ENCODE data around the gene CKAP5. TPM values are rescaled to one million over a fixed set of nuclear protein-coding genes. Genes with fewer than 3 reads are reported as not detected.

Gene CKAP5
- total RNA-seq, 1 experiment from 2014 or later = 572 TPM

DNA sequence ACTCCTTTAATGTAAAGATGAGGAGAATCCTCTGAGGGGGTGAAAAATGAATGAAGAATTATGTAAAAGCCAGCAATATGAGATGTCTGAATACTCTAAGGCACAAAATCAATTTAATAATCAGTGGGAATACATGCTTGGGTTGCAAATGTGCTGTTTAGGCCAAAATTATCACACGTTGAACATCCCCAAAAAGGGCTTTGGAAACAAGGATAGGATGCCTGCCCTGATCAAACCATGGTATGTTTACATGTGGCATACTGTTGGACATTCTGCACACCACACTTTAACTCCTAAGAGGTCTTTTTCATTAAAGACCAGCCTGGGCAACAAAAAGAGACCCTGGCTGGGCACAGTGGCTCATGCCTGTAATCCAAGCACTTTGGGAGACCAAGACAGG lies 100.8 kb downstream of the CKAP5 start:
- Histone ChIP-seq H3K36me3 (ENCODE audit: insufficient read depth, low read length, poor library complexity, severe bottlenecking) (peaks cover 95% of the 10 kb centered on the region), H3K27ac (ENCODE audit: low read depth, low read length, poor library complexity, severe bottlenecking) (no peak overlapping the region), H3K27me3 (replicated peaks; ENCODE audit: insufficient read depth, low read depth, low read length, poor library complexity) (no peaks in the 10 kb centered on the region), H3K4me1 (ENCODE audit: insufficient read depth, low read length, poor library complexity, severe bottlenecking) (no peaks in the 10 kb centered on the region), H3K9me3 (ENCODE audit: low read depth, low read length, poor library complexity, severe bottlenecking) (no peaks in the 10 kb centered on the region), H3K4me3 (ENCODE audit: low read depth, low read length, poor library complexity, severe bottlenecking) (no peak overlapping the region)
- intact Hi-C loops (cut with micrococcal nuclease; ENCODE audit: unreplicated experiment) = no loop called here
- no peak for TF ChIP-seq EZH2 (IDR thresholded peaks at IDR 0.05; ENCODE audit: borderline replicate concordance, low read depth, low read length, poor library complexity, severe bottlenecking)
- TF ChIP-seq, protein P1, sequence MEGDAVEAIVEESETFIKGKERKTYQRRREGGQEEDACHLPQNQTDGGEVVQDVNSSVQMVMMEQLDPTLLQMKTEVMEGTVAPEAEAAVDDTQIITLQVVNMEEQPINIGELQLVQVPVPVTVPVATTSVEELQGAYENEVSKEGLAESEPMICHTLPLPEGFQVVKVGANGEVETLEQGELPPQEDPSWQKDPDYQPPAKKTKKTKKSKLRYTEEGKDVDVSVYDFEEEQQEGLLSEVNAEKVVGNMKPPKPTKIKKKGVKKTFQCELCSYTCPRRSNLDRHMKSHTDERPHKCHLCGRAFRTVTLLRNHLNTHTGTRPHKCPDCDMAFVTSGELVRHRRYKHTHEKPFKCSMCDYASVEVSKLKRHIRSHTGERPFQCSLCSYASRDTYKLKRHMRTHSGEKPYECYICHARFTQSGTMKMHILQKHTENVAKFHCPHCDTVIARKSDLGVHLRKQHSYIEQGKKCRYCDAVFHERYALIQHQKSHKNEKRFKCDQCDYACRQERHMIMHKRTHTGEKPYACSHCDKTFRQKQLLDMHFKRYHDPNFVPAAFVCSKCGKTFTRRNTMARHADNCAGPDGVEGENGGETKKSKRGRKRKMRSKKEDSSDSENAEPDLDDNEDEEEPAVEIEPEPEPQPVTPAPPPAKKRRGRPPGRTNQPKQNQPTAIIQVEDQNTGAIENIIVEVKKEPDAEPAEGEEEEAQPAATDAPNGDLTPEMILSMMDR (conservative IDR thresholded peaks at IDR 0.05; ENCODE audit: low read depth, low read length) = no peak
- no TSS peak for BruUV-seq (replicated peaks)
- DNase-seq (ENCODE audit: low spot score) = no peak
- CTCF ChIA-PET = no interaction called here
- POLR2A ChIA-PET (ENCODE audit: low non-redundant PET) = no interaction called here

DNA sequence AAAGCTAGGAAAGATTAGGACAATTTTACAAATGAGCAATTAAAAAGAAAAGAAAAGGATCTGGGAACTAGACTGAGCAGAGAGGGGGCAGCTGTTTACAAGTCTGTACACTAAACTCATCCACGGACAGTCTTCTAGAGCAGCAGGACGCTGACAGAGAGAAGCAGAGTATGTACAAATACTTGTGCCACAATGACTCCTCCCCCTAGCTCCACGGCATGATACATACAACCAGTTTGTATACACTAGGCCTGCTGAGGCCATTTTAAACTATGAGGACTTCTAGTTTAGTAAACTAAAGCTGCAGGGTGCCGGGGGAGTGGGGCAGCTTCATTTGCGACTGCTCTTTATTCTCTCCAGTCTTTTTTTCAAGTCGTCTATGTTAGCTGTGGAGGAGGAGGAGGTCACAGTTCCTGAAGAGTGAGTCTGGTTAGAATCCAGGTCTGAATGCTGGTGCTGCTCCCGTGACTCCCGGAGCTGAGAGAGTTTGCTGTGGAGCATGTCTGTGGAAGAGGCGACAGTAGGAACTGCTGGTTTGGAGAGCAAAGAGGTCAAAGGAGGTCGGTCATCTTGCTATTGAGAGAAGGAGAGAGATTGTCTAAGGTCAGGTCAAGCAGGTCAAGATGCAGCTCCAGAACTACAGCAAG lies 102.3 kb downstream of the CKAP5 start:
- CTCF ChIA-PET = no interaction called here
- no peak overlapping the region for H3K27ac ChIP-seq (ENCODE audit: low read depth, low read length, poor library complexity, severe bottlenecking)
- H3K36me3 ChIP-seq (ENCODE audit: insufficient read depth, low read length, poor library complexity, severe bottlenecking) = peaks cover 80% of the 10 kb centered on the region
- H3K9me3 ChIP-seq (ENCODE audit: low read depth, low read length, poor library complexity, severe bottlenecking) = no peaks in the 10 kb centered on the region
- POLR2A ChIA-PET (ENCODE audit: low non-redundant PET) = no interaction called here
- no peaks in the 10 kb centered on the region for H3K27me3 ChIP-seq (replicated peaks; ENCODE audit: insufficient read depth, low read depth, low read length, poor library complexity)
- BruUV-seq (replicated peaks) = TSS peak; percentile 70
- no peak for DNase-seq (ENCODE audit: low spot score)
- H3K4me3 ChIP-seq (ENCODE audit: low read depth, low read length, poor library complexity, severe bottlenecking) = no peak overlapping the region
- intact Hi-C loops (cut with micrococcal nuclease; ENCODE audit: unreplicated experiment) = no loop called here
- no peak for TF ChIP-seq EZH2 (IDR thresholded peaks at IDR 0.05; ENCODE audit: borderline replicate concordance, low read depth, low read length, poor library complexity, severe bottlenecking)
- TF ChIP-seq, protein P1 (conservative IDR thresholded peaks at IDR 0.05; ENCODE audit: low read depth, low read length) = no peak
- H3K4me1 ChIP-seq (ENCODE audit: insufficient read depth, low read length, poor library complexity, severe bottlenecking) = no peaks in the 10 kb centered on the region

DNA sequence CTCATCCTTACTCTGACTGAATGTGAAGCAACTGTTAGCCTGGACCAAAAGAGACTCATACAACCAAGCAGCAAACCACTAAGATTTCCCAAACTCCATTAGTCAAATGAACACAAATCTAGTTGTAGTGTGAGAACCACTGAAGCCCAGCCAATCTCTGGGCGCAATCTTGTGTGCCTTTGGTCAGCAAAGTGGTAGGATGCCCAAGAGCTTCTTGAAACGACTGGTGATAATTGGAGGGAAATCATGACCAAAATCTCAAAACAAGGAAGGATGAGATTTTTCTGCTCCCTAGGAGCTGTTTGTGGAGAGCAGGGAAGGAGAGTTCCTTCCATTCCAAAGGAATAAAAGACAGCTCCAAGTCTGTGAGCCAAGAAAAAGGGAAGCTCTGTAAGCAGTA lies 103.0 kb downstream of the CKAP5 start:
- H3K36me3 ChIP-seq (ENCODE audit: insufficient read depth, low read length, poor library complexity, severe bottlenecking) = peaks cover 72% of the 10 kb centered on the region
- no peaks in the 10 kb centered on the region for H3K4me1 ChIP-seq (ENCODE audit: insufficient read depth, low read length, poor library complexity, severe bottlenecking)
- ChIA-PET POLR2A (ENCODE audit: low non-redundant PET) (no interaction called here), CTCF (interaction anchor here (0.6 kb wide), 1 partner anchor 711 kb away, joined by 5 read pairs; no protein-coding TSS in a partner anchor)
- no peak overlapping the region for H3K4me3 ChIP-seq (ENCODE audit: low read depth, low read length, poor library complexity, severe bottlenecking)
- no peak for DNase-seq (ENCODE audit: low spot score)
- H3K9me3 ChIP-seq (ENCODE audit: low read depth, low read length, poor library complexity, severe bottlenecking) = no peaks in the 10 kb centered on the region
- BruUV-seq (replicated peaks) = no TSS peak
- TF ChIP-seq, protein P1 (conservative IDR thresholded peaks at IDR 0.05; ENCODE audit: low read depth, low read length) = no peak
- no peak for TF ChIP-seq EZH2 (IDR thresholded peaks at IDR 0.05; ENCODE audit: borderline replicate concordance, low read depth, low read length, poor library complexity, severe bottlenecking)
- no peak overlapping the region for H3K27ac ChIP-seq (ENCODE audit: low read depth, low read length, poor library complexity, severe bottlenecking)
- intact Hi-C loops (cut with micrococcal nuclease; ENCODE audit: unreplicated experiment) = no loop called here
- no peaks in the 10 kb centered on the region for H3K27me3 ChIP-seq (replicated peaks; ENCODE audit: insufficient read depth, low read depth, low read length, poor library complexity)
